ENCODE data around the gene VSIG4. TPM values are rescaled to one million over a fixed set of nuclear protein-coding genes. Genes with fewer than 3 reads are reported as not detected.

The VSIG4 gene
- total RNA-seq, 3 donors from 2014 or later (not counting 1 experiment from before 2014, with no cell fraction given) = 0.32 to 1.3 TPM; not detected in 1

- H3K27ac Mint-ChIP-seq = no peak overlapping the region
- peaks cover 26 to 36% of the 10 kb centered on the region in 2 donors for H3K4me1 Mint-ChIP-seq
- H3K9me3 Mint-ChIP-seq = no peaks in the 10 kb centered on the region
- ATAC-seq = no peak
- Histone ChIP-seq H3K4me1 (ENCODE audit: control insufficient read depth, insufficient read depth, low read length) (peaks cover 17% of the 10 kb centered on the region), H3K36me3 (ENCODE audit: control insufficient read depth, insufficient read depth, low read length) (no peaks in the 10 kb centered on the region), H3K4me3 (ENCODE audit: low read length) (no peak overlapping the region), H3K27me3 (ENCODE audit: control insufficient read depth, insufficient read depth, low read length) (no peaks in the 10 kb centered on the region), H3K27ac (ENCODE audit: low read length) (no peak overlapping the region), H3K9me3 (ENCODE audit: control insufficient read depth, insufficient read depth, low read length) (no peaks in the 10 kb centered on the region)
- H3K4me3 Mint-ChIP-seq = no peak overlapping the region
- no peaks in the 10 kb centered on the region for H3K36me3 Mint-ChIP-seq
- TF ChIP-seq CTCF (IDR thresholded peaks at IDR 0.05) = no peak
- H3K27me3 Mint-ChIP-seq (ENCODE audit: low read depth in 2 of 2) = no peaks in the 10 kb centered on the region
- intact Hi-C loops (cut with micrococcal nuclease) = no loop called here
- no peak for DNase-seq
These were observed 49.2 kb downstream of the VSIG4 start for GRCh38 chrX:65990702-65991101.

- Mint-ChIP-seq H3K36me3 (no peaks in the 10 kb centered on the region), H3K27me3 (ENCODE audit: low read depth in 2 of 2) (no peaks in the 10 kb centered on the region), H3K27ac (peak overlapping the region; percentile 87 to 88), H3K4me3 (no peak overlapping the region), H3K9me3 (no peaks in the 10 kb centered on the region), H3K4me1 (peaks cover 23 to 29% of the 10 kb centered on the region in 2 donors)
- 27% methylated on average over 3 of the region's 3 CpGs for WGBS (ENCODE audit: insufficient coverage)
- Histone ChIP-seq H3K9me3 (ENCODE audit: control insufficient read depth, insufficient read depth, low read length) (no peaks in the 10 kb centered on the region), H3K27me3 (ENCODE audit: control insufficient read depth, insufficient read depth, low read length) (no peaks in the 10 kb centered on the region), H3K36me3 (ENCODE audit: control insufficient read depth, insufficient read depth, low read length) (no peaks in the 10 kb centered on the region), H3K27ac (ENCODE audit: low read length) (no peak overlapping the region), H3K4me3 (ENCODE audit: low read length) (no peak overlapping the region), H3K4me1 (ENCODE audit: control insufficient read depth, insufficient read depth, low read length) (peaks cover 12% of the 10 kb centered on the region)
- ATAC-seq (no peak), DNase-seq (no peak)
- intact Hi-C loops (cut with micrococcal nuclease) = loop anchor here (2.0 to 10.0 kb wide), 4 partner anchors 63 to 319 kb away; no protein-coding TSS in a partner anchor
- TF ChIP-seq CTCF (IDR thresholded peaks at IDR 0.05) = no peak
These were observed 52.1 kb downstream of the VSIG4 start for GRCh38 chrX:65987811-65988210.

GRCh38 chrX:65985922-65986588, 53.8 kb downstream of the VSIG4 start:
- no peaks in the 10 kb centered on the region for H3K36me3 ChIP-seq (ENCODE audit: control insufficient read depth, insufficient read depth, low read length)
- DNase-seq (peak; percentile 30 to 78), ATAC-seq (peak; percentile 92 to 98 (median 96))
- Mint-ChIP-seq H3K27me3 (ENCODE audit: low read depth in 2 of 2) (no peaks in the 10 kb centered on the region), H3K9me3 (no peaks in the 10 kb centered on the region), H3K27ac (peak overlapping the region; percentile 87 to 88), H3K4me3 (peak overlapping the region; percentile 9), H3K36me3 (no peaks in the 10 kb centered on the region), H3K4me1 (peaks cover 23 to 27% of the 10 kb centered on the region in 2 donors)
- 25% methylated on average over 4 of the region's 5 CpGs for WGBS (ENCODE audit: insufficient coverage)
- H3K27me3 ChIP-seq (ENCODE audit: control insufficient read depth, insufficient read depth, low read length) = no peaks in the 10 kb centered on the region
- intact Hi-C loops (cut with micrococcal nuclease) = loop anchor here (1.0 to 10.0 kb wide), 6 partner anchors 60 to 391 kb away; no protein-coding TSS in a partner anchor
- H3K4me3 ChIP-seq (ENCODE audit: low read length) = no peak overlapping the region
- peaks cover 12% of the 10 kb centered on the region for H3K4me1 ChIP-seq (ENCODE audit: control insufficient read depth, insufficient read depth, low read length)
- no peaks in the 10 kb centered on the region for H3K9me3 ChIP-seq (ENCODE audit: control insufficient read depth, insufficient read depth, low read length)
- TF ChIP-seq CTCF (IDR thresholded peaks at IDR 0.05) = peak; percentile 35
- peak overlapping the region; percentile 80 for H3K27ac ChIP-seq (ENCODE audit: low read length)

Measured in natural killer cell (primary cell).